Right lobe of liver (tissue), 4 donors: ENCODE data around the gene SCGB1C2.

ENCODE experiments used
- POLR2A ChIP-seq: fragments of 450-650 bp; IDR thresholded peaks from one replicate; pipeline ENCODE4 v1.6.1; 2017; ENCODE audit warnings: antibody characterized with exemption, mild to moderate bottlenecking
- TF ChIP-seq, protein P1 (sequence below), 4 donors: fragments of 200-600 bp in 3 of 4; fragments of 450-650 bp in 1 of 4; IDR thresholded peaks; one replicate each; pipeline versions ENCODE4 v1.5.1 to v1.8.0; 2016 to 2022; ENCODE audit warnings: antibody characterized with exemption in 4 of 4, mild to moderate bottlenecking in 2 of 4
- donor health status: DM: no; HTN: no; CAD: no.
- donor health status: DM: no; HTN: no; CAD: no.
- donor health status: DM: no; HTN: yes; CAD: no.

DNA sequence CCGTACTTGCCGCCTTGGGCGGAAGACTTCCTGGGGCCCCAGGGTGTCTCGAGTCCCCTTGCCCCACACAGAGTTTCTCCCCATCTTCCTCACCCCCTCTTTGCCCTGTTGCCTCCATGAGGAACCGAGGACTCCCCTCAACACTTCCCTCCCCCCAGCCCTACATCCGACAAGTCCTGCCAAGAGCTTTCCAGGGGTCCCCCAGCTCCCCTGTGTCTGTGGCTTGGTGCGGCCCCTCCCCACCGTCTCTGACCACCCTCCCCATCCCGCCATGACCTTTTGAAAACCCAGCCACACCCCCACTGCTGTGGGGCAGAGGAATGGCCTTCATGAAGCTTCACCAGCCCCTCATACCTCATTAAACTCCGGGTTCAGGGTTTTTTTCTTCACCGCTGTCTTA, 11.4 kb downstream of the SCGB1C2 start:
- TF ChIP-seq, protein P1, sequence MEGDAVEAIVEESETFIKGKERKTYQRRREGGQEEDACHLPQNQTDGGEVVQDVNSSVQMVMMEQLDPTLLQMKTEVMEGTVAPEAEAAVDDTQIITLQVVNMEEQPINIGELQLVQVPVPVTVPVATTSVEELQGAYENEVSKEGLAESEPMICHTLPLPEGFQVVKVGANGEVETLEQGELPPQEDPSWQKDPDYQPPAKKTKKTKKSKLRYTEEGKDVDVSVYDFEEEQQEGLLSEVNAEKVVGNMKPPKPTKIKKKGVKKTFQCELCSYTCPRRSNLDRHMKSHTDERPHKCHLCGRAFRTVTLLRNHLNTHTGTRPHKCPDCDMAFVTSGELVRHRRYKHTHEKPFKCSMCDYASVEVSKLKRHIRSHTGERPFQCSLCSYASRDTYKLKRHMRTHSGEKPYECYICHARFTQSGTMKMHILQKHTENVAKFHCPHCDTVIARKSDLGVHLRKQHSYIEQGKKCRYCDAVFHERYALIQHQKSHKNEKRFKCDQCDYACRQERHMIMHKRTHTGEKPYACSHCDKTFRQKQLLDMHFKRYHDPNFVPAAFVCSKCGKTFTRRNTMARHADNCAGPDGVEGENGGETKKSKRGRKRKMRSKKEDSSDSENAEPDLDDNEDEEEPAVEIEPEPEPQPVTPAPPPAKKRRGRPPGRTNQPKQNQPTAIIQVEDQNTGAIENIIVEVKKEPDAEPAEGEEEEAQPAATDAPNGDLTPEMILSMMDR (IDR thresholded peaks at IDR 0.05), result no peak
- no peak for TF ChIP-seq POLR2A
